ENCODE measurements around the gene SRGAP2C. TPM values are rescaled to one million over a fixed set of nuclear protein-coding genes. Genes with fewer than 3 reads are reported as not detected.
"Not testable (repeated sequence)": the region's sequence is repeated elsewhere in the genome, so short reads cannot be mapped to it uniquely, and the experiment has no call there.

The SRGAP2C gene
- total RNA-seq, 1 experiment from 2014 or later = 67.6 TPM

- H3K36me3 Mint-ChIP-seq; H3K9me3 Mint-ChIP-seq; H3K4me1 Mint-ChIP-seq; ATAC-seq; CTCF ChIA-PET; POLR2A ChIA-PET; H3K4me3 Mint-ChIP-seq; H3K27me3 Mint-ChIP-seq (ENCODE audit: low read depth); DNase-seq (ENCODE audit: low spot score); H3K27ac Mint-ChIP-seq: not testable (repeated sequence)
Observed at GRCh38 chr1:121365723-121366122, 180.9 kb downstream of the SRGAP2C start.

GRCh38 chr1:121366171-121366570, 181.4 kb downstream of the SRGAP2C start:
- POLR2A ChIA-PET; H3K9me3 Mint-ChIP-seq; H3K27ac Mint-ChIP-seq; ATAC-seq; H3K4me1 Mint-ChIP-seq; DNase-seq (ENCODE audit: low spot score); H3K27me3 Mint-ChIP-seq (ENCODE audit: low read depth); H3K4me3 Mint-ChIP-seq; CTCF ChIA-PET; H3K36me3 Mint-ChIP-seq: not testable (repeated sequence)

- H3K27me3 Mint-ChIP-seq (ENCODE audit: low read depth); H3K36me3 Mint-ChIP-seq; CTCF ChIA-PET; H3K4me1 Mint-ChIP-seq; H3K9me3 Mint-ChIP-seq; H3K27ac Mint-ChIP-seq; POLR2A ChIA-PET; H3K4me3 Mint-ChIP-seq; DNase-seq (ENCODE audit: low spot score); ATAC-seq: not testable (repeated sequence)
Observed at GRCh38 chr1:121368910-121369309, 184.1 kb downstream of the SRGAP2C start.

- H3K36me3 Mint-ChIP-seq; ATAC-seq; H3K27me3 Mint-ChIP-seq (ENCODE audit: low read depth); POLR2A ChIA-PET; H3K4me1 Mint-ChIP-seq; DNase-seq (ENCODE audit: low spot score); H3K9me3 Mint-ChIP-seq; CTCF ChIA-PET; H3K27ac Mint-ChIP-seq; H3K4me3 Mint-ChIP-seq: not testable (repeated sequence)
Observed at GRCh38 chr1:121369959-121370358, 185.2 kb downstream of the SRGAP2C start.

GRCh38 chr1:121374851-121375367, 190.1 kb downstream of the SRGAP2C start:
- H3K9me3 Mint-ChIP-seq; POLR2A ChIA-PET; DNase-seq (ENCODE audit: low spot score); H3K4me1 Mint-ChIP-seq; H3K36me3 Mint-ChIP-seq; H3K4me3 Mint-ChIP-seq; ATAC-seq; CTCF ChIA-PET; H3K27ac Mint-ChIP-seq; H3K27me3 Mint-ChIP-seq (ENCODE audit: low read depth): not testable (repeated sequence)

- DNase-seq (ENCODE audit: low spot score); ATAC-seq; POLR2A ChIA-PET; H3K4me1 Mint-ChIP-seq; H3K36me3 Mint-ChIP-seq; CTCF ChIA-PET; H3K4me3 Mint-ChIP-seq; H3K9me3 Mint-ChIP-seq; H3K27ac Mint-ChIP-seq; H3K27me3 Mint-ChIP-seq (ENCODE audit: low read depth): not testable (repeated sequence)
Observed at GRCh38 chr1:121376986-121377385, 192.2 kb downstream of the SRGAP2C start.

GRCh38 chr1:121378757-121379156, 194.0 kb downstream of the SRGAP2C start:
- ATAC-seq; H3K36me3 Mint-ChIP-seq; H3K27me3 Mint-ChIP-seq (ENCODE audit: low read depth); H3K27ac Mint-ChIP-seq; H3K9me3 Mint-ChIP-seq; DNase-seq (ENCODE audit: low spot score); CTCF ChIA-PET; POLR2A ChIA-PET; H3K4me1 Mint-ChIP-seq; H3K4me3 Mint-ChIP-seq: not testable (repeated sequence)

- CTCF ChIA-PET; H3K27me3 Mint-ChIP-seq (ENCODE audit: low read depth); POLR2A ChIA-PET; H3K4me1 Mint-ChIP-seq; H3K9me3 Mint-ChIP-seq; DNase-seq (ENCODE audit: low spot score); H3K36me3 Mint-ChIP-seq; H3K4me3 Mint-ChIP-seq; ATAC-seq; H3K27ac Mint-ChIP-seq: not testable (repeated sequence)
Observed at GRCh38 chr1:121384754-121385153, 200.0 kb downstream of the SRGAP2C start.

GRCh38 chr1:121385162-121385561, 200.4 kb downstream of the SRGAP2C start:
- H3K4me1 Mint-ChIP-seq; POLR2A ChIA-PET; H3K36me3 Mint-ChIP-seq; H3K27ac Mint-ChIP-seq; H3K4me3 Mint-ChIP-seq; ATAC-seq; CTCF ChIA-PET; DNase-seq (ENCODE audit: low spot score); H3K27me3 Mint-ChIP-seq (ENCODE audit: low read depth); H3K9me3 Mint-ChIP-seq: not testable (repeated sequence)

GRCh38 chr1:121385563-121386288, 201.0 kb downstream of the SRGAP2C start:
- DNase-seq (ENCODE audit: low spot score); H3K4me1 Mint-ChIP-seq; H3K27me3 Mint-ChIP-seq (ENCODE audit: low read depth); H3K36me3 Mint-ChIP-seq; H3K4me3 Mint-ChIP-seq; H3K9me3 Mint-ChIP-seq; POLR2A ChIA-PET; CTCF ChIA-PET; H3K27ac Mint-ChIP-seq; ATAC-seq: not testable (repeated sequence)

GRCh38 chr1:121386319-121386948, 201.7 kb downstream of the SRGAP2C start:
- DNase-seq (ENCODE audit: low spot score); H3K27ac Mint-ChIP-seq; ATAC-seq; CTCF ChIA-PET; H3K4me3 Mint-ChIP-seq; H3K9me3 Mint-ChIP-seq; H3K27me3 Mint-ChIP-seq (ENCODE audit: low read depth); POLR2A ChIA-PET; H3K36me3 Mint-ChIP-seq; H3K4me1 Mint-ChIP-seq: not testable (repeated sequence)

GRCh38 chr1:121389895-121390560, 205.3 kb downstream of the SRGAP2C start:
- H3K4me3 Mint-ChIP-seq; H3K36me3 Mint-ChIP-seq; DNase-seq (ENCODE audit: low spot score); H3K4me1 Mint-ChIP-seq; H3K27ac Mint-ChIP-seq; ATAC-seq; CTCF ChIA-PET; POLR2A ChIA-PET; H3K9me3 Mint-ChIP-seq; H3K27me3 Mint-ChIP-seq (ENCODE audit: low read depth): not testable (repeated sequence)

Data from WTC11 (cell line).